ENCODE data around the gene TNFSF10. TPM values are rescaled to one million over a fixed set of nuclear protein-coding genes. Genes with fewer than 3 reads are reported as not detected.
A peak's percentile ranks its signal among the peaks of the same experiment; 100 is the strongest.

TNFSF10 gene
- total and polyA plus RNA-seq, 9 of the 15 experiments (the other 6 are each of a cell fraction or from before 2014, with no cell fraction given), result 0.07 to 1.3 (median 0.27) TPM; not detected in 1

DNA sequence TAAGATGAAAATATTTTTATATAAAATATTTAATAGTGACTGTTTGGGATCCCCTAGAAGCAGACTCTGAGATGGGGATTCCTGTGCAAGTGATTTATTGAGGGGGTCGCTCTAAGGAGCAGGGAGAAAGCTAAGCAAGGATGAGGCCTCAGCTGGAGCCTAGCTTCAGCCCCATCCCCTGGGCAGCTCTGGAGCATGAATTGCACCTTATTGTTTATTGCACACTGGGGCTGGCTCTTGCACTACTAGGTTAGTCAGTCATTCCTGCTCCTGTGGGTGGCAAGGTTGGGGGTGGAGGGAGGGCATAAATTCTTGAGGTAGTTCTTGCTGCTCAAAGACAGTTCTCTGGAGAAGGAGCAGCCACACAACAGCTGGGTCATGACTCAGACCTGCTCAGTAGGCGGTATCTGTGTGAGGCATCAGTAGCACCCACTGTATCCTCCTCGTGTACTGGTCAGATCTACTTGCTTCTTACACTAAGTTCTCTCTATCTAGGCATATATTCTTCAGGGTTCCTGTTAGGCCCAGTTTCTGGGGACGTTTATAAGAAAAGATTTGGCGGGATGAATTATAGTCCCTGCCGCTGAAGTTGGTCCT, 27.2 kb upstream of the TNFSF10 start (continued):
- TF ChIP-seq MAFF (IDR thresholded peaks at IDR 0.05; ENCODE audit: low read length), result peak; percentile 24; the same call in 1 of the 2 replicates
- TF ChIP-seq RHOXF2B (CRISPR knock-in tag; conservative IDR thresholded peaks at IDR 0.05), result no peak
- TF ChIP-seq NR1H2 (CRISPR knock-in tag; IDR thresholded peaks at IDR 0.05), result no peak
- no peak for TF ChIP-seq SLC30A9 (CRISPR knock-in tag; IDR thresholded peaks at IDR 0.05)
- peak; percentile 96 for TF ChIP-seq JUND (IDR thresholded peaks at IDR 0.05; ENCODE audit: borderline replicate concordance, low read depth, low read length)
- TF ChIP-seq JUND (tag; IDR thresholded peaks at IDR 0.05; ENCODE audit: borderline replicate concordance, low read depth, low read length), result peak; percentile 96; the same call in 2 of the 3 replicates
- peak; percentile 72 for TF ChIP-seq SMARCA4 (IDR thresholded peaks at IDR 0.05)
- TF ChIP-seq, protein P1, sequence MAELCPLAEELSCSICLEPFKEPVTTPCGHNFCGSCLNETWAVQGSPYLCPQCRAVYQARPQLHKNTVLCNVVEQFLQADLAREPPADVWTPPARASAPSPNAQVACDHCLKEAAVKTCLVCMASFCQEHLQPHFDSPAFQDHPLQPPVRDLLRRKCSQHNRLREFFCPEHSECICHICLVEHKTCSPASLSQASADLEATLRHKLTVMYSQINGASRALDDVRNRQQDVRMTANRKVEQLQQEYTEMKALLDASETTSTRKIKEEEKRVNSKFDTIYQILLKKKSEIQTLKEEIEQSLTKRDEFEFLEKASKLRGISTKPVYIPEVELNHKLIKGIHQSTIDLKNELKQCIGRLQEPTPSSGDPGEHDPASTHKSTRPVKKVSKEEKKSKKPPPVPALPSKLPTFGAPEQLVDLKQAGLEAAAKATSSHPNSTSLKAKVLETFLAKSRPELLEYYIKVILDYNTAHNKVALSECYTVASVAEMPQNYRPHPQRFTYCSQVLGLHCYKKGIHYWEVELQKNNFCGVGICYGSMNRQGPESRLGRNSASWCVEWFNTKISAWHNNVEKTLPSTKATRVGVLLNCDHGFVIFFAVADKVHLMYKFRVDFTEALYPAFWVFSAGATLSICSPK (IDR thresholded peaks at IDR 0.05; ENCODE audit: borderline replicate concordance), result no peak
- no peak for TF ChIP-seq SOX6 (IDR thresholded peaks at IDR 0.05)
- TF ChIP-seq, protein P2, sequence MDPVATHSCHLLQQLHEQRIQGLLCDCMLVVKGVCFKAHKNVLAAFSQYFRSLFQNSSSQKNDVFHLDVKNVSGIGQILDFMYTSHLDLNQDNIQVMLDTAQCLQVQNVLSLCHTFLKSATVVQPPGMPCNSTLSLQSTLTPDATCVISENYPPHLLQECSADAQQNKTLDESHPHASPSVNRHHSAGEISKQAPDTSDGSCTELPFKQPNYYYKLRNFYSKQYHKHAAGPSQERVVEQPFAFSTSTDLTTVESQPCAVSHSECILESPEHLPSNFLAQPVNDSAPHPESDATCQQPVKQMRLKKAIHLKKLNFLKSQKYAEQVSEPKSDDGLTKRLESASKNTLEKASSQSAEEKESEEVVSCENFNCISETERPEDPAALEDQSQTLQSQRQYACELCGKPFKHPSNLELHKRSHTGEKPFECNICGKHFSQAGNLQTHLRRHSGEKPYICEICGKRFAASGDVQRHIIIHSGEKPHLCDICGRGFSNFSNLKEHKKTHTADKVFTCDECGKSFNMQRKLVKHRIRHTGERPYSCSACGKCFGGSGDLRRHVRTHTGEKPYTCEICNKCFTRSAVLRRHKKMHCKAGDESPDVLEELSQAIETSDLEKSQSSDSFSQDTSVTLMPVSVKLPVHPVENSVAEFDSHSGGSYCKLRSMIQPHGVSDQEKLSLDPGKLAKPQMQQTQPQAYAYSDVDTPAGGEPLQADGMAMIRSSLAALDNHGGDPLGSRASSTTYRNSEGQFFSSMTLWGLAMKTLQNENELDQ (CRISPR knock-in tag; IDR thresholded peaks at IDR 0.05; ENCODE audit: borderline replicate concordance), result no peak
- TF ChIP-seq, protein P3, sequence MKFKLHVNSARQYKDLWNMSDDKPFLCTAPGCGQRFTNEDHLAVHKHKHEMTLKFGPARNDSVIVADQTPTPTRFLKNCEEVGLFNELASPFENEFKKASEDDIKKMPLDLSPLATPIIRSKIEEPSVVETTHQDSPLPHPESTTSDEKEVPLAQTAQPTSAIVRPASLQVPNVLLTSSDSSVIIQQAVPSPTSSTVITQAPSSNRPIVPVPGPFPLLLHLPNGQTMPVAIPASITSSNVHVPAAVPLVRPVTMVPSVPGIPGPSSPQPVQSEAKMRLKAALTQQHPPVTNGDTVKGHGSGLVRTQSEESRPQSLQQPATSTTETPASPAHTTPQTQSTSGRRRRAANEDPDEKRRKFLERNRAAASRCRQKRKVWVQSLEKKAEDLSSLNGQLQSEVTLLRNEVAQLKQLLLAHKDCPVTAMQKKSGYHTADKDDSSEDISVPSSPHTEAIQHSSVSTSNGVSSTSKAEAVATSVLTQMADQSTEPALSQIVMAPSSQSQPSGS (CRISPR knock-in tag; IDR thresholded peaks at IDR 0.05), result no peak
- no peak for TF ChIP-seq ZC3H11A (IDR thresholded peaks at IDR 0.05; ENCODE audit: low read depth, low read length)
- TF ChIP-seq ZNF311 (CRISPR knock-in tag; IDR thresholded peaks at IDR 0.05), result no peak
- peak; percentile 63 for TF ChIP-seq ARID1B (IDR thresholded peaks at IDR 0.05)
- TF ChIP-seq, protein P4, sequence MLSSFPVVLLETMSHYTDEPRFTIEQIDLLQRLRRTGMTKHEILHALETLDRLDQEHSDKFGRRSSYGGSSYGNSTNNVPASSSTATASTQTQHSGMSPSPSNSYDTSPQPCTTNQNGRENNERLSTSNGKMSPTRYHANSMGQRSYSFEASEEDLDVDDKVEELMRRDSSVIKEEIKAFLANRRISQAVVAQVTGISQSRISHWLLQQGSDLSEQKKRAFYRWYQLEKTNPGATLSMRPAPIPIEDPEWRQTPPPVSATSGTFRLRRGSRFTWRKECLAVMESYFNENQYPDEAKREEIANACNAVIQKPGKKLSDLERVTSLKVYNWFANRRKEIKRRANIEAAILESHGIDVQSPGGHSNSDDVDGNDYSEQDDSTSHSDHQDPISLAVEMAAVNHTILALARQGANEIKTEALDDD (IDR thresholded peaks at IDR 0.05), result peak; percentile 77
- 0 out of 2 replicates have a peak, but pooled peaks have one; percentile 10 for TF ChIP-seq JUNB (CRISPR knock-in tag; conservative IDR thresholded peaks at IDR 0.05)
- peak; percentile 73 for TF ChIP-seq SMARCE1 (IDR thresholded peaks at IDR 0.05)
- TF ChIP-seq SIN3A (IDR thresholded peaks at IDR 0.05; ENCODE audit: borderline replicate concordance in 2 of 2, control insufficient read depth in 1 of 2, low read depth in 2 of 2, low read length in 2 of 2), result no peak
- no peak for TF ChIP-seq ARHGAP35 (IDR thresholded peaks at IDR 0.05; ENCODE audit: partially characterized antibody)
- no peak for TF ChIP-seq KLF13 (tag; IDR thresholded peaks at IDR 0.05; ENCODE audit: borderline replicate concordance, low read depth)
- no peak for TF ChIP-seq C11orf30 (IDR thresholded peaks at IDR 0.05; ENCODE audit: low read depth)
- TF ChIP-seq ZNF41 (CRISPR knock-in tag; conservative IDR thresholded peaks at IDR 0.05), result no peak
- no peak for TF ChIP-seq TFAM (CRISPR knock-in tag; conservative IDR thresholded peaks at IDR 0.05)

Data from K562 (cell line).